SK-N-SH (cell line): ENCODE data around the gene FRRS1.

ENCODE experiments used
- CTCF ChIP-seq: fragments of 200-600 bp; sonication (generic); IDR thresholded peaks from 2 replicates; pipeline ENCODE4 v1.6.1; 2017; ENCODE audit warnings: antibody characterized with exemption, mild to moderate bottlenecking, moderate library complexity
- EZH2phosphoT487 ChIP-seq: fragments of 200-600 bp; sonication (generic); IDR thresholded peaks from 2 replicates; pipeline ENCODE4 v1.6.1; 2017; ENCODE audit warnings: low read depth, mixed run types, mild to moderate bottlenecking, antibody characterized with exemption, moderate library complexity, borderline replicate concordance
- GATA2 ChIP-seq: sonication (generic); formaldehyde crosslinking; IDR thresholded peaks from 2 replicates; pipeline ENCODE4 v1.5.0; 2020; ENCODE audit warnings: mild to moderate bottlenecking, missing genetic modification reagents
- JUND ChIP-seq: IDR thresholded peaks from 2 replicates; pipeline ENCODE4 v1.4.0; 2012
- MAX ChIP-seq: IDR thresholded peaks from 2 replicates; pipeline ENCODE4 v1.4.0; 2012; ENCODE audit warnings: low read depth
- NRF1 ChIP-seq: IDR thresholded peaks from 2 replicates; pipeline ENCODE4 v1.6.1; 2012; ENCODE audit warnings: low read depth, mild to moderate bottlenecking, low read length
- POLR2AphosphoS5 ChIP-seq: IDR thresholded peaks from 2 replicates; pipeline ENCODE4 v1.6.1; 2012; ENCODE audit warnings: low read depth, low read length
- RAD21 ChIP-seq: IDR thresholded peaks from 2 replicates; pipeline ENCODE4 v1.6.1; 2012; ENCODE audit warnings: mild to moderate bottlenecking, low read length
- SIN3A ChIP-seq: IDR thresholded peaks from 2 replicates; pipeline ENCODE4 v1.6.1; 2012; ENCODE audit warnings: low read depth, mild to moderate bottlenecking, low read length, moderate library complexity, borderline replicate concordance
- TAF1 ChIP-seq: IDR thresholded peaks from 2 replicates; pipeline ENCODE4 v1.6.1; 2012; ENCODE audit warnings: low read depth, mild to moderate bottlenecking, low read length, moderate library complexity, borderline replicate concordance
- TCF12 ChIP-seq: IDR thresholded peaks from 2 replicates; pipeline ENCODE4 v1.4.0; 2012
- TEAD4 ChIP-seq: IDR thresholded peaks from 2 replicates; pipeline ENCODE4 v1.4.0; 2012; ENCODE audit warnings: mild to moderate bottlenecking, borderline replicate concordance; ENCODE audit not compliant: insufficient read depth
- USF2 ChIP-seq: fragments of 150-350 bp; IDR thresholded peaks from 2 replicates; pipeline ENCODE4 v1.6.1; 2017; ENCODE audit warnings: antibody characterized with exemption, low read length, low read depth, borderline replicate concordance

- no peak for TF ChIP-seq CTCF
- no peak for TF ChIP-seq POLR2AphosphoS5
- no peak for TF ChIP-seq TCF12
- TF ChIP-seq NRF1: no peak
- no peak for TF ChIP-seq SIN3A
- TF ChIP-seq TAF1: no peak
- TF ChIP-seq GATA2 (CRISPR knock-in tag): no peak
- TF ChIP-seq USF2: no peak
- no peak for TF ChIP-seq TEAD4
- TF ChIP-seq EZH2phosphoT487: no peak
- no peak for TF ChIP-seq RAD21
- no peak for TF ChIP-seq MAX
- TF ChIP-seq JUND: no peak
Measured at GRCh38 chr1:99777752-99778151, 11.3 kb upstream of the FRRS1 start.
